Gastrocnemius medialis (tissue), 4 donors: Measurements from ENCODE around the gene MYCBP2. TPM values are rescaled to one million over a fixed set of nuclear protein-coding genes. Genes with fewer than 3 reads are reported as not detected.

Experiments
- ATAC-seq, 2 donors: fragments of 150-250 bp; one replicate each; pipeline ENCODE4 v1.9.1; 2016
- DNase-seq, 2 donors: peaks; one replicate each; pipeline ENCODE4 v3.0.0-alpha.2; 2019
- H3K27ac ChIP-seq, 4 donors: fragments of 200-600 bp; sonication (generic); 1 replicate in 1 of 4; 2 replicates in 3 of 4; pipeline ENCODE4 v1.5.1; 2016 to 2018; ENCODE audit warnings: mild to moderate bottlenecking in 2 of 4, moderate library complexity in 1 of 4
- H3K27me3 ChIP-seq, 3 donors: fragments of 200-600 bp; sonication (generic) in 2 of 3; 1 replicate in 1 of 3; 2 replicates in 2 of 3; pipeline versions ENCODE4 v1.5.1 to v1.6.0; 2016 to 2019; ENCODE audit warnings: mild to moderate bottlenecking in 1 of 3, moderate library complexity in 1 of 3
- H3K36me3 ChIP-seq, 2 donors: fragments of 200-600 bp; sonication (generic) in 1 of 2; one replicate each; pipeline ENCODE4 v1.5.1; 2017 to 2018
- H3K4me1 ChIP-seq, 2 donors: fragments of 200-600 bp; sonication (generic) in 1 of 2; one replicate each; pipeline ENCODE4 v1.5.1; 2016 to 2017; ENCODE audit warnings: mild to moderate bottlenecking in 2 of 2
- H3K4me3 ChIP-seq, 4 donors: fragments of 200-600 bp; sonication (generic) in 3 of 4; 1 replicate in 1 of 4; 2 replicates in 3 of 4; pipeline ENCODE4 v1.5.1; 2016 to 2019; ENCODE audit warnings: mild to moderate bottlenecking in 2 of 4
- H3K9me3 ChIP-seq, 3 donors: fragments of 200-600 bp; sonication (generic) in 2 of 3; 1 replicate in 1 of 3; 2 replicates in 2 of 3; pipeline ENCODE4 v1.5.1; 2016 to 2019
- POLR2A ChIP-seq, 2 donors: fragments of 450-650 bp; IDR thresholded peaks; one replicate each; pipeline ENCODE4 v1.6.1; 2017; ENCODE audit warnings: antibody characterized with exemption in 2 of 2, mild to moderate bottlenecking in 2 of 2, moderate library complexity in 2 of 2
- in situ Hi-C, 4 donors: fragments of 200-750 bp; cut with MboI; loops; one replicate each; pipeline versions ENCODE4 v1.15.0 to v1.8.0; 2017; ENCODE audit warnings: low sequenced_read_pairs in 4 of 4
- intact Hi-C: fragments of 100-400 bp; cut with DNase I; formaldehyde crosslinking; loops from one replicate; pipeline ENCODE4 v1.15.1; 2023; ENCODE audit warnings: low total_unique reads
- total RNA-seq, 4 donors: library from RNA; depleted of rRNA; stranded (reverse); fragments of >200 nt; gene quantifications; one replicate each; pipeline versions ENCODE4 v1.1.0 to v1.2.3, GENCODE V29; 2016
- TF ChIP-seq, protein P1 (sequence below), 5 experiments: fragments of 450-650 bp in 3 of 5; fragments of 200-600 bp in 2 of 5; sonication (generic) in 2 of 5; IDR thresholded peaks in 4 of 5; conservative IDR thresholded peaks in 1 of 5; 1 replicate in 4 of 5; 2 replicates in 1 of 5; pipeline ENCODE4 v1.5.1; 2016 to 2019; ENCODE audit warnings: antibody characterized with exemption in 5 of 5, mild to moderate bottlenecking in 3 of 5, moderate library complexity in 3 of 5

Gene MYCBP2
- total RNA-seq, 4 donors from 2014 or later, result 42.1 to 56.9 (median 45.1) TPM

DNA sequence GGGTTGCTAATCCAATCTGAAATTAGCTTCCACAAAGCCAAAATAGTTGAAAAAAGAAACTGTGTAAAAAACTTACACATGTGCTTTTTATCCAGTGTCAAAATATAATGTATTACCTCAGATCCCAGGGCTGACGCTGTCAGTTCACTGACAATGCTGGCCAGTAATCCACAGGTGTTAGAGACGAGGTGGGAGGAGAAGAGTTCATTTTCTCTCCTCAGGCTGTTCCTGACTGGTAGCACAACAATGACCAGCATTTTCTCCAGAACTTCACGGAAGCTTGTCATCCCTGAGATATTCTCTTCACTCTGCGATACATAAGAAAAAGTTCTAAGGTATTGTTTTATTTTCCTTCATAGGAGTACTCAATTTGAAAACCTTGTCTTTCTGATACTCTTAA is 146.9 kb downstream of the MYCBP2 start:
- Histone ChIP-seq H3K27me3 (no peaks in the 10 kb centered on the region), H3K9me3 (no peaks in the 10 kb centered on the region), H3K4me1 (no peaks in the 10 kb centered on the region), H3K4me3 (no peak overlapping the region), H3K36me3 (peaks cover 0 to 64% of the 10 kb centered on the region in 2 donors), H3K27ac (no peak overlapping the region)
- in situ Hi-C loops (no loop called here), intact Hi-C loops (no loop called here)
- ATAC-seq (no peak), DNase-seq (no peak)
- TF ChIP-seq, protein P1, sequence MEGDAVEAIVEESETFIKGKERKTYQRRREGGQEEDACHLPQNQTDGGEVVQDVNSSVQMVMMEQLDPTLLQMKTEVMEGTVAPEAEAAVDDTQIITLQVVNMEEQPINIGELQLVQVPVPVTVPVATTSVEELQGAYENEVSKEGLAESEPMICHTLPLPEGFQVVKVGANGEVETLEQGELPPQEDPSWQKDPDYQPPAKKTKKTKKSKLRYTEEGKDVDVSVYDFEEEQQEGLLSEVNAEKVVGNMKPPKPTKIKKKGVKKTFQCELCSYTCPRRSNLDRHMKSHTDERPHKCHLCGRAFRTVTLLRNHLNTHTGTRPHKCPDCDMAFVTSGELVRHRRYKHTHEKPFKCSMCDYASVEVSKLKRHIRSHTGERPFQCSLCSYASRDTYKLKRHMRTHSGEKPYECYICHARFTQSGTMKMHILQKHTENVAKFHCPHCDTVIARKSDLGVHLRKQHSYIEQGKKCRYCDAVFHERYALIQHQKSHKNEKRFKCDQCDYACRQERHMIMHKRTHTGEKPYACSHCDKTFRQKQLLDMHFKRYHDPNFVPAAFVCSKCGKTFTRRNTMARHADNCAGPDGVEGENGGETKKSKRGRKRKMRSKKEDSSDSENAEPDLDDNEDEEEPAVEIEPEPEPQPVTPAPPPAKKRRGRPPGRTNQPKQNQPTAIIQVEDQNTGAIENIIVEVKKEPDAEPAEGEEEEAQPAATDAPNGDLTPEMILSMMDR (IDR thresholded peaks at IDR 0.05 in 4 of 5, conservative IDR thresholded peaks at IDR 0.05 in 1 of 5), result no peak
- TF ChIP-seq POLR2A (IDR thresholded peaks at IDR 0.05), result no peak

DNA sequence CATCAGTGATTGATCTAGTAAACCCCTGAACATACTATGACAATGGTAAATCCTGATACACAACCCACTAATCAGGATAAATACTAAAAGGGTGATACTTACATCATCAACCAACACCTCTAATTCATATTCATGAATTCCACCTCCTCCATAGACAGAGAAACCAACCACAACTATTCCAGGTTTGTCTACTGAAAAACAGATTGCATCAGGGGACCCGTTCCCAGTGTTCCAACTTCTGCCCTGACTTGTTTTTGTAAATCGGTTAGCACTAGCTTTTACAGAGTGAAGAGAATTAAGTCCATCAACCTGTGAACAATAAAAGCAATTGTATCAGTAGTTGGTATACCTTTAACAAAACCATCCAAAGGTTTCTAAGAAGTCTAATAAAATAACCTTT is 149.2 kb downstream of the MYCBP2 start:
- TF ChIP-seq POLR2A (IDR thresholded peaks at IDR 0.05), result no peak
- TF ChIP-seq, protein P1 (IDR thresholded peaks at IDR 0.05 in 4 of 5, conservative IDR thresholded peaks at IDR 0.05 in 1 of 5), result no peak
- Histone ChIP-seq H3K9me3 (no peaks in the 10 kb centered on the region), H3K27me3 (no peaks in the 10 kb centered on the region), H3K4me3 (no peak overlapping the region), H3K27ac (no peak overlapping the region), H3K4me1 (no peaks in the 10 kb centered on the region), H3K36me3 (peaks cover 0 to 71% of the 10 kb centered on the region in 2 donors)
- intact Hi-C loops (no loop called here), in situ Hi-C loops (no loop called here)
- DNase-seq, result no peak
- no peak for ATAC-seq

DNA sequence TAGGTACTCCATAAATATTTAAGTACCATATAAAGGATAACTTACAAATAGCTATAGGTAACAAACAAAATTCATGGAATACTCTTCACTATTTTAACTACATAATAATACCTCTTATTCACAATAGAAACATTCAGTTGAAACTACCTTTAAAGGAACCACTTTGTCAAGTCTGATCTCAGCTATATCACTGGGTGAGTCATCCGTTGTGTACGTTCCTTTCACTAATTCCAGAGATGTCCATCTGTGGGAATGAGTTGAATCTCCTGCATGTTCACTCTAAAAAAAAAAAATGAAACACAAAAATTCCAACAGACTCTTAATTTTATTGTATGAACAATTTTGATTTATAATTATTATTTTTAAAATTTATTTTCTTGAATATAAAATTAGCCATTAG is 150.5 kb downstream of the MYCBP2 start:
- H3K27ac ChIP-seq, result no peak overlapping the region
- intact Hi-C loops (no loop called here), in situ Hi-C loops (no loop called here)
- no peaks in the 10 kb centered on the region for H3K27me3 ChIP-seq
- no peaks in the 10 kb centered on the region for H3K9me3 ChIP-seq
- H3K4me1 ChIP-seq, result no peaks in the 10 kb centered on the region
- peaks cover 0 to 79% of the 10 kb centered on the region in 2 donors for H3K36me3 ChIP-seq
- no peak for DNase-seq
- no peak for ATAC-seq
- H3K4me3 ChIP-seq, result no peak overlapping the region
- no peak for TF ChIP-seq POLR2A (IDR thresholded peaks at IDR 0.05)
- TF ChIP-seq, protein P1 (IDR thresholded peaks at IDR 0.05 in 4 of 5, conservative IDR thresholded peaks at IDR 0.05 in 1 of 5), result no peak

DNA sequence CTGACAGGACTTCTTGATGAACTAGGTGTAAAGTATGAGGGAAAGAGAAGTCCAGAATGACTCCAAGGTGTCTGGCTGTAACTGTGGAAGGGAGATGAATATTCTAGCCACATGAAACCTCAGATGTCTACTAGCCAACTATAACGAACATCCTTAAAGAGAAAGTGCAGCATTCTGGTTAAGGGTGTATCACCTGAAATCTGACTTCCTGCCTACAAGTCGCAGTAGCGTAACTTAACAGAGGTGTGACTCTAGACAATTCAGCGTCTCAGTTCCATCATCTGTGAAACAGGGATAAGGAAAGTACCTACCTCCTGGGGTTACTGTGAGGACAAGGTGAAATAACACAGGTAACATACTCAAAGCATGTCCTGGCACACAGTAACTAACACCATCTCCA is 154.2 kb downstream of the MYCBP2 start:
- no peaks in the 10 kb centered on the region for H3K27me3 ChIP-seq
- DNase-seq, result no peak
- H3K4me3 ChIP-seq, result no peak overlapping the region
- peaks cover 4 to 79% of the 10 kb centered on the region in 2 donors for H3K36me3 ChIP-seq
- TF ChIP-seq, protein P1 (IDR thresholded peaks at IDR 0.05 in 4 of 5, conservative IDR thresholded peaks at IDR 0.05 in 1 of 5), result no peak
- TF ChIP-seq POLR2A (IDR thresholded peaks at IDR 0.05), result no peak
- H3K4me1 ChIP-seq, result no peaks in the 10 kb centered on the region
- H3K9me3 ChIP-seq, result no peaks in the 10 kb centered on the region
- H3K27ac ChIP-seq, result no peak overlapping the region
- no peak for ATAC-seq
- in situ Hi-C loops, result no loop called here
- intact Hi-C loops, result no loop called here

DNA sequence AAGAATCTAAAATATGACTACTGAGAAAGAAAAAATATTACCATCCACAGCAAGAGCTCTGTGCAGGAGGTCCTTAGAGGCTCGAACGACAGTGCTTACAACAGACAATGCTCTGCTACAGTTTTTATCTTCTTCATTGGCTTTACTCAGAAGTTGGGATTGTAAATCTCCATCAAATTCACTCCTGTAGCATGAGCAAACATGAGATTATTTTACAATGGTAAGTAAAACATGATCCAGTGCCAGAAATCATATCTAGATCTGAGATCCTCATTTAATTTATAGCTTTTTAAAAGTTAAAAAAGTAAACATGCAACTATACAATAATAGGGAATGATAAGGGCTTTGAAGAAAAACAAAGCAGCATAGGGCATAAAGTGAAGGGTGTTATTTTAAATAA is 155.4 kb downstream of the MYCBP2 start:
- Histone ChIP-seq H3K27me3 (no peaks in the 10 kb centered on the region), H3K36me3 (peaks cover 4 to 75% of the 10 kb centered on the region in 2 donors), H3K4me1 (no peaks in the 10 kb centered on the region), H3K27ac (no peak overlapping the region), H3K9me3 (no peaks in the 10 kb centered on the region), H3K4me3 (no peak overlapping the region)
- in situ Hi-C loops (no loop called here), intact Hi-C loops (no loop called here)
- ATAC-seq (no peak), DNase-seq (no peak)
- TF ChIP-seq POLR2A (IDR thresholded peaks at IDR 0.05), result no peak
- TF ChIP-seq, protein P1 (IDR thresholded peaks at IDR 0.05 in 4 of 5, conservative IDR thresholded peaks at IDR 0.05 in 1 of 5), result no peak
